AG04450 (cell line): Measurements from ENCODE around the gene AFMID. TPM values are rescaled to one million over a fixed set of nuclear protein-coding genes. Genes with fewer than 3 reads are reported as not detected.

ENCODE experiments used
- CTCF ChIA-PET: fragments of 300-600, 350-600 bp; formaldehyde crosslinking; extraction: SDS; loops from one replicate; lab custom pipeline; 2022; ENCODE audit warnings: antibody characterized with exemption, inconsistent platforms; lab: Charles Lee
- POLR2A ChIA-PET: fragments of 350-600 bp; formaldehyde crosslinking; extraction: SDS; loops from one replicate; lab custom pipeline; 2021; ENCODE audit warnings: antibody characterized with exemption, inconsistent platforms; lab: Yijun Ruan, JAX
- DNase-seq: peaks from one replicate; pipeline ENCODE4 v3.0.0-alpha.2; 2011; ENCODE audit warnings: low read depth, low spot score
- H3K27ac ChIP-seq: one replicate; pipeline ENCODE4 v1.5.1; 2012; ENCODE audit warnings: low read depth, low read length, control low read depth
- H3K27me3 ChIP-seq: one replicate; pipeline ENCODE4 v1.6.0; 2012; ENCODE audit warnings: low read length; ENCODE audit not compliant: control insufficient read depth, insufficient read depth
- H3K4me3 ChIP-seq: 2 replicates; pipeline ENCODE4 v1.5.1; 2011; ENCODE audit warnings: mild to moderate bottlenecking, low read depth, low read length, control low read depth
- H3K9me3 ChIP-seq: 2 replicates; pipeline ENCODE4 v1.5.1; 2012; ENCODE audit warnings: low read length; ENCODE audit not compliant: control insufficient read depth, insufficient read depth
- polyA plus RNA-seq: library from polyadenylated mRNA; depleted of rRNA; stranded (reverse); fragments of >200 nt; gene quantifications from 2 replicates; pipeline ENCODE4 v1.2.3, GENCODE V29; 2011
- TF ChIP-seq, protein P1 (sequence below): IDR thresholded peaks from 2 replicates; pipeline ENCODE4 v1.5.1; 2011; ENCODE audit warnings: low read depth, low read length, control low read depth, inconsistent platforms

The AFMID gene
- polyA plus RNA-seq, 1 experiment, result 26.2 TPM

DNA sequence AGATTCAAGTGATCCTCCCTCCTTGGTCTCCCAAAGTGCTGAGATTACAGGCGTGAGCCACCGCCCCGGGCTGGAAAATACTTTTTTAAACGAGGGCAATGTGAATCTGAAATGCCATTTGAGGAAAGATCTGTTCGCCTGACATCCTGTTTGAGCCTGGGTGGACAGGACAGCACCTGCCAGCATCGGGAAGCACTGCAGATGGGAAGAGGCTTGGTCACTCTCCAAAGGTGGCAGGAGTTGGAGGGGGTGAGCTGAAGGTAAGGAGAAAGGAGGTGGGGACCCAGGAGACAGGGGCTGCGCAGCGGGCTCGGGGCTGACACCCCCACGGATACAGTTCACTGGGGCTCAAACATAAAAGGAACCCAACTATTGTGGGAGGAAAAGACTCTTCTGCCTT is 22.9 kb downstream of the AFMID start:
- H3K27ac ChIP-seq, result no peak overlapping the region
- TF ChIP-seq, protein P1, sequence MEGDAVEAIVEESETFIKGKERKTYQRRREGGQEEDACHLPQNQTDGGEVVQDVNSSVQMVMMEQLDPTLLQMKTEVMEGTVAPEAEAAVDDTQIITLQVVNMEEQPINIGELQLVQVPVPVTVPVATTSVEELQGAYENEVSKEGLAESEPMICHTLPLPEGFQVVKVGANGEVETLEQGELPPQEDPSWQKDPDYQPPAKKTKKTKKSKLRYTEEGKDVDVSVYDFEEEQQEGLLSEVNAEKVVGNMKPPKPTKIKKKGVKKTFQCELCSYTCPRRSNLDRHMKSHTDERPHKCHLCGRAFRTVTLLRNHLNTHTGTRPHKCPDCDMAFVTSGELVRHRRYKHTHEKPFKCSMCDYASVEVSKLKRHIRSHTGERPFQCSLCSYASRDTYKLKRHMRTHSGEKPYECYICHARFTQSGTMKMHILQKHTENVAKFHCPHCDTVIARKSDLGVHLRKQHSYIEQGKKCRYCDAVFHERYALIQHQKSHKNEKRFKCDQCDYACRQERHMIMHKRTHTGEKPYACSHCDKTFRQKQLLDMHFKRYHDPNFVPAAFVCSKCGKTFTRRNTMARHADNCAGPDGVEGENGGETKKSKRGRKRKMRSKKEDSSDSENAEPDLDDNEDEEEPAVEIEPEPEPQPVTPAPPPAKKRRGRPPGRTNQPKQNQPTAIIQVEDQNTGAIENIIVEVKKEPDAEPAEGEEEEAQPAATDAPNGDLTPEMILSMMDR, result no peak
- H3K4me3 ChIP-seq, result no peak overlapping the region
- ChIA-PET CTCF (no interaction called here), POLR2A (no interaction called here)
- no peaks in the 10 kb centered on the region; the same call in 1 of the 2 replicates for H3K9me3 ChIP-seq
- no peaks in the 10 kb centered on the region for H3K27me3 ChIP-seq
- DNase-seq, result no peak

DNA sequence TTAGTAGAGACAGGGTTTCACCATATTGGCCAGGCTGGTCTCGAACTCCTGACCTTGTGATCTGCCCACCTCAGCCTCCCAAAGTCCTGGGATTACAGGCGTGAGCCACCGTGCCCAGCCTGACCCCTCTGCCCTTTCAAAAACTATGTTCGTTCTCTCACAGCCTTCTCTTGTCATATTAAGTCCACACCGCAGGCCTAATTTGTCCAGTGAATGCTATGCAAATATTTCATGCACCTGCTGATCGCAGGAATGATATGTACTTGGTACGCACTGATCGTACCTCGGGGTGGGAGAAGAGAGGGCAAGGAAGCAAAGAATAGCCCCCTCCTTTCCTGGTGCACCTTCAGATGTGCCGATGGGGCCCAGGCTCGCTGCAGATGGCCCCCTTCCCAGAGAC is 23.9 kb downstream of the AFMID start:
- ChIA-PET CTCF (no interaction called here), POLR2A (no interaction called here)
- Histone ChIP-seq H3K27ac (no peak overlapping the region), H3K27me3 (no peaks in the 10 kb centered on the region), H3K9me3 (no peaks in the 10 kb centered on the region; the same call in 1 of the 2 replicates), H3K4me3 (no peak overlapping the region)
- TF ChIP-seq, protein P1, result no peak
- DNase-seq, result no peak

GRCh38 chr17:78214016-78214705 is 27.0 kb downstream of the AFMID start, which contains the start of gene BIRC5:
BIRC5 (plus strand) TSS chr17:78214253; CDS start chr17:78214317, 64 bp downstream.
- POLR2A ChIA-PET, result no interaction called here
- no peaks in the 10 kb centered on the region; the same call in 1 of the 2 replicates for H3K9me3 ChIP-seq
- peak within 1 kb of the TSS; percentile 79 for H3K4me3 ChIP-seq
- no peaks in the 10 kb centered on the region for H3K27me3 ChIP-seq
- CTCF ChIA-PET, result no interaction called here
- TF ChIP-seq, protein P1, result no peak
- DNase-seq, result peak; percentile 23
- H3K27ac ChIP-seq, result peak within 1 kb of the TSS; percentile 2

GRCh38 chr17:78214706-78215061 is 27.5 kb downstream of the AFMID start:
- Histone ChIP-seq H3K4me3 (peak overlapping the region; percentile 79), H3K27me3 (no peaks in the 10 kb centered on the region), H3K9me3 (no peaks in the 10 kb centered on the region; the same call in 1 of the 2 replicates), H3K27ac (no peak overlapping the region)
- DNase-seq, result no peak
- TF ChIP-seq, protein P1, result no peak
- CTCF ChIA-PET, result no interaction called here
- POLR2A ChIA-PET, result no interaction called here

DNA sequence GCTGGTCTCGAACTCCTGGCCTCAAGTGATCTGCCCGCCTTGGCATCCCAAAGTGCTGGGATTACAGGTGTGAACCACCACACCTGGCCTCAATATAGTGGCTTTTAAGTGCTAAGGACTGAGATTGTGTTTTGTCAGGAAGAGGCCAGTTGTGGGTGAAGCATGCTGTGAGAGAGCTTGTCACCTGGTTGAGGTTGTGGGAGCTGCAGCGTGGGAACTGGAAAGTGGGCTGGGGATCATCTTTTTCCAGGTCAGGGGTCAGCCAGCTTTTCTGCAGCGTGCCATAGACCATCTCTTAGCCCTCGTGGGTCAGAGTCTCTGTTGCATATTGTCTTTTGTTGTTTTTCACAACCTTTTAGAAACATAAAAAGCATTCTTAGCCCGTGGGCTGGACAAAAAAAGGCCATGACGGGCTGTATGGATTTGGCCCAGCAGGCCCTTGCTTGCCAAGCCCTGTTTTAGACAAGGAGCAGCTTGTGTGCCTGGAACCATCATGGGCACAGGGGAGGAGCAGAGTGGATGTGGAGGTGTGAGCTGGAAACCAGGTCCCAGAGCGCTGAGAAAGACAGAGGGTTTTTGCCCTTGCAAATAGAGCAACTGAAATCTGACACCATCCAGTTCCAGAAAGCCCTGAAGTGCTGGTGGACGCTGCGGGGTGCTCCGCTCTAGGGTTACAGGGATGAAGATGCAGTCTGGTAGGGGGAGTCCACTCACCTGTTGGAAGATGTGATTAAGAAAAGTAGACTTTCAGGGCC is 32.4 kb downstream of the AFMID start:
- CTCF ChIA-PET, result interaction anchor here (1.2 kb wide), 1 partner anchor 33 kb away, joined by 3 read pairs; no protein-coding TSS in a partner anchor
- DNase-seq, result no peak
- Histone ChIP-seq H3K9me3 (no peaks in the 10 kb centered on the region), H3K27ac (no peak overlapping the region), H3K27me3 (no peaks in the 10 kb centered on the region), H3K4me3 (no peak overlapping the region)
- POLR2A ChIA-PET, result no interaction called here
- TF ChIP-seq, protein P1, result no peak
